SK-N-MC (cell line): Measurements from ENCODE around the gene NFATC1.

ENCODE experiments used
- EZH2 ChIP-seq: fragments of 200-600 bp; sonication (generic); IDR thresholded peaks from one replicate; pipeline ENCODE4 v1.6.1; 2017; ENCODE audit warnings: antibody characterized with exemption
- FOXP2 ChIP-seq: optimal IDR thresholded peaks from 2 replicates; pipeline ENCODE3; 2011; ENCODE audit warnings: mild to moderate bottlenecking, moderate library complexity; ENCODE audit not compliant: insufficient read depth; ENCODE audit errors: extremely low read length, control extremely low read depth

- no peak for TF ChIP-seq EZH2
- no peak for TF ChIP-seq FOXP2
These were observed 33.7 kb downstream of the NFATC1 start for GRCh38 chr18:79429381-79429780.
